MCF 10A (cell line): Measurements from ENCODE around the gene EDDM13. TPM values are rescaled to one million over a fixed set of nuclear protein-coding genes. Genes with fewer than 3 reads are reported as not detected.
A peak's percentile ranks its signal among the peaks of the same experiment; 100 is the strongest.

Source experiments
- BruUV-seq: library from RNA; stranded (reverse); fragments of 400-500 nt; replicated peaks from 2 replicates; lab custom pipeline; 2021; lab: Mats Ljungman, UMichigan
- CTCF ChIA-PET: fragments of 300-600 bp; sonication (Branson Sonifier 250); formaldehyde crosslinking; extraction: SDS; loops from one replicate; lab custom pipeline; 2021; ENCODE audit warnings: antibody characterized with exemption, inconsistent platforms; lab: Yijun Ruan, JAX
- POLR2A ChIA-PET: fragments of 300-600, 350-650 bp; sonication (Branson Sonifier 250); formaldehyde crosslinking; extraction: SDS; loops from one replicate; lab custom pipeline; 2020; ENCODE audit warnings: antibody characterized with exemption, inconsistent platforms; lab: Yijun Ruan, JAX
- DNase-seq: peaks from one replicate; pipeline ENCODE4 v3.0.0-alpha.2; 2018; ENCODE audit not compliant: unreplicated experiment
- H3K27ac Mint-ChIP-seq: one replicate; pipeline ENCODE4 v1.8.0; 2022; ENCODE audit warnings: mild to moderate bottlenecking, low read depth, mixed read lengths; ENCODE audit not compliant: unreplicated experiment
- H3K27me3 Mint-ChIP-seq: one replicate; pipeline ENCODE4 v1.8.0; 2022; ENCODE audit warnings: mixed read lengths; ENCODE audit not compliant: insufficient read depth, unreplicated experiment
- H3K36me3 Mint-ChIP-seq: one replicate; pipeline ENCODE4 v1.8.0; 2022; ENCODE audit warnings: mild to moderate bottlenecking, moderate library complexity, mixed read lengths; ENCODE audit not compliant: insufficient read depth, unreplicated experiment
- H3K4me1 Mint-ChIP-seq: one replicate; pipeline ENCODE4 v1.8.0; 2022; ENCODE audit warnings: mixed read lengths; ENCODE audit not compliant: insufficient read depth, unreplicated experiment
- H3K4me3 Mint-ChIP-seq: one replicate; pipeline ENCODE4 v1.8.0; 2022; ENCODE audit warnings: mild to moderate bottlenecking, moderate library complexity, mixed read lengths; ENCODE audit not compliant: unreplicated experiment
- H3K9me3 Mint-ChIP-seq: one replicate; pipeline ENCODE4 v1.8.0; 2022; ENCODE audit warnings: mixed read lengths; ENCODE audit not compliant: unreplicated experiment
- intact Hi-C: fragments of 100-400 bp; cut with micrococcal nuclease; formaldehyde crosslinking; loops from 2 replicates; pipeline ENCODE4 v1.14.1; 2022
- total RNA-seq: library from RNA; stranded (reverse); gene quantifications from 2 replicates; pipeline ENCODE4 v1.2.3, GENCODE V29; 2022
- TF ChIP-seq, protein P1 (sequence below): fragments of 200-600 bp; IDR thresholded peaks from one replicate; pipeline ENCODE4 v1.8.0; 2022; ENCODE audit warnings: antibody characterized with exemption, mild to moderate bottlenecking; ENCODE audit not compliant: unreplicated experiment

EDDM13 gene
- total RNA-seq, 1 experiment from 2014 or later, result not detected

DNA sequence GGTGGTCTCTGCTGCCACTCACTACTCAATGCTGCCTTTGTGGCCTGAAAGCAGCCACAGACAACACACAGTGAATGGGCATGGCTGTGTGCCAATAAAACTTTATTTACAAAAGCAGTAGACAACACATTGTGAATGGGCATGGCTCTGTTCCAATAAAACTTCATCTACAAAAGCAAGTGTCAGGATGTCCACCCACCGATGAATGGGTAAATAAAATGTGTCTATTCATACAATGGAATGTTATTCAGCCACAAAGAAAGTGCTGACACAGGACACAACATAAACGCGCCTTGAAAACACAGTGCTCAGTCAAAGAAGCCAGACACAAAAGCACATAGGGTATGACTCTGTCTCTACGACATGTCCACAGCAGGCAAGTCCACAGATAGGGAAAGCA, 22.0 kb downstream of the EDDM13 start:
- Mint-ChIP-seq H3K4me1 (peaks cover 6% of the 10 kb centered on the region), H3K4me3 (peak overlapping the region; percentile 21), H3K9me3 (no peaks in the 10 kb centered on the region), H3K27me3 (no peaks in the 10 kb centered on the region), H3K36me3 (peaks cover 31% of the 10 kb centered on the region), H3K27ac (peak overlapping the region; percentile 80)
- TF ChIP-seq, protein P1, sequence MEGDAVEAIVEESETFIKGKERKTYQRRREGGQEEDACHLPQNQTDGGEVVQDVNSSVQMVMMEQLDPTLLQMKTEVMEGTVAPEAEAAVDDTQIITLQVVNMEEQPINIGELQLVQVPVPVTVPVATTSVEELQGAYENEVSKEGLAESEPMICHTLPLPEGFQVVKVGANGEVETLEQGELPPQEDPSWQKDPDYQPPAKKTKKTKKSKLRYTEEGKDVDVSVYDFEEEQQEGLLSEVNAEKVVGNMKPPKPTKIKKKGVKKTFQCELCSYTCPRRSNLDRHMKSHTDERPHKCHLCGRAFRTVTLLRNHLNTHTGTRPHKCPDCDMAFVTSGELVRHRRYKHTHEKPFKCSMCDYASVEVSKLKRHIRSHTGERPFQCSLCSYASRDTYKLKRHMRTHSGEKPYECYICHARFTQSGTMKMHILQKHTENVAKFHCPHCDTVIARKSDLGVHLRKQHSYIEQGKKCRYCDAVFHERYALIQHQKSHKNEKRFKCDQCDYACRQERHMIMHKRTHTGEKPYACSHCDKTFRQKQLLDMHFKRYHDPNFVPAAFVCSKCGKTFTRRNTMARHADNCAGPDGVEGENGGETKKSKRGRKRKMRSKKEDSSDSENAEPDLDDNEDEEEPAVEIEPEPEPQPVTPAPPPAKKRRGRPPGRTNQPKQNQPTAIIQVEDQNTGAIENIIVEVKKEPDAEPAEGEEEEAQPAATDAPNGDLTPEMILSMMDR, result no peak
- ChIA-PET POLR2A (interaction anchor here (0.6 to 2.6 kb wide), 4 partner anchors 11 to 33 kb away, joined by 3 to 20 read pairs (median 7); partner anchors contain the start of gene ZSCAN5A), CTCF (interaction anchor here (0.7 to 1.7 kb wide), 2 partner anchors 15 to 218 kb away, joined by 3 to 15 read pairs; no protein-coding TSS in a partner anchor)
- no TSS peak for BruUV-seq
- DNase-seq, result peak; percentile 43
- intact Hi-C loops, result no loop called here

DNA sequence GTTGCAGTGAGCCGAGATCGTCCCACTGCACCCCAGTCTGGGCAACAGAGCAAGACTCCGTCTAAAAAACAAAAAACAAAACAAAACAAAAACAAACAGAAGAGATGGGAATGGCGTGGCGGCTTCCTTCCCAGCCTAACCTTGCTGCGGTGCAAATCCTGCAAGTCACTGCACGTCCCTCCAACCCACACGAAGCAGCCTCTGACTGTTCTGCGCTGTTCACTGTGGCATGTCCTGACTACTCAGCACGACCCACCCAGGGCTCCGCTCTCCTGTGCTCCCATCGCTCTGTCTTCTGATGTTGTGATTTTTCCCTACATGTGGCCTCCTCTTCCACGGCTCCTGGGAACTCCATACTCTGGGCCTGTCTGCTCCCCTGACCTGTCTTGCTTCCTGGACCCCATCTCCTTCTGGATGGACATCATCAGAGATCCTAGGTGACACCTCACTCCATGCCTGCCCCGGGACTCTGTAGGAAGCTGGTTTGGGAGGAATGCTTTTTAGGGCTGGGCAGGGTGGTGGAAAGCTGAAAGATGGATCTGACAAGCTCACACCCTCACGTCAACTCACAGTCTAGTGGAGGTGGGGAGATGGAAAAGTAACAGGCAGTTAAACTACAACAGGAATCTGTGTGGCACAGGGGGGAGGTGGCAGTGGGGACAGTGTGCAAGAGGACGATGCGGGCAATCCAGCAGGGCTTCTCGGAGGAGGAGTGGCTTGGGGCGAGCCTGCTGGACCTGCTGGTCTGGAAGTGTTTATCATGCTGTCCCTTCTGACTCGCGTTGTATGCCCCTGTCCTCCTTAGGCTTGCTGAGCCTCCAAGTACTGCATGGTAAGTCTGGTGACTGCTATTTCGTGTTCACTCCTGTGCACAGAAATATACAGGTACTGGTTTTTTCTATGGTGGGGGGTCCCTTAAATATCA, 23.2 kb downstream of the EDDM13 start:
- Mint-ChIP-seq H3K9me3 (no peaks in the 10 kb centered on the region), H3K27me3 (no peaks in the 10 kb centered on the region), H3K4me3 (peak overlapping the region; percentile 22), H3K4me1 (peaks cover 6% of the 10 kb centered on the region), H3K27ac (no peak overlapping the region), H3K36me3 (peaks cover 30% of the 10 kb centered on the region)
- no TSS peak for BruUV-seq
- ChIA-PET CTCF (interaction anchor here (0.6 to 1.7 kb wide), 5 partner anchors 14 to 1195 kb away, joined by 3 to 15 read pairs (median 3); no protein-coding TSS in a partner anchor), POLR2A (interaction anchor here (0.6 to 2.6 kb wide), 5 partner anchors 12 to 1067 kb away, joined by 3 to 20 read pairs (median 4); partner anchors contain the start of gene ZSCAN5A)
- peak; percentile 43 for DNase-seq
- intact Hi-C loops, result no loop called here
- TF ChIP-seq, protein P1, result no peak

DNA sequence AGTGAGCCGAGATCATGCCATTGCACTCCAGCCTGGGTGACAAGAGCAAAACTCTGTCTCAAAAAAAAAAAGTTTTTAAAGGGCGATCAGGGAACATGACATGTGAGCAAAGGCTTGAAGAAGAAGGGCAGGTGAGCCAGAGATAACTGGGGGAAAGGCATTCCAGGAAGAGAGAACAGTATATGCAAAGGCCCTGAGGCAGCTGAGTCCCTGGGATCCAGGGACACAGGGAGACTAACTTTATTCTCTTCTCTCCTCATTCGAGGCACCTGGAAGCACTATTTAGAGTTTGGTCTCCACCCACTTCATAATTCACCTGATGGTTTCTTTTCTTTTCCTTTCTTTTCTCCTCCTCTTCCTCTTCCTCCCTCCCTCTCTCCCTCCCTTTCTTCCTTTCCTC, 24.5 kb downstream of the EDDM13 start:
- H3K27me3 Mint-ChIP-seq, result no peaks in the 10 kb centered on the region
- no peak for DNase-seq
- ChIA-PET CTCF (interaction anchor here (0.6 kb wide), 1 partner anchor 1196 kb away, joined by 3 read pairs; no protein-coding TSS in a partner anchor), POLR2A (interaction anchor here (2.6 kb wide), 1 partner anchor 17 kb away, joined by 20 read pairs; the partner anchor contains the start of gene ZSCAN5A)
- no TSS peak for BruUV-seq
- H3K27ac Mint-ChIP-seq, result no peak overlapping the region
- no peak overlapping the region for H3K4me3 Mint-ChIP-seq
- no peaks in the 10 kb centered on the region for H3K9me3 Mint-ChIP-seq
- intact Hi-C loops, result no loop called here
- TF ChIP-seq, protein P1, result no peak
- H3K4me1 Mint-ChIP-seq, result peaks cover 6% of the 10 kb centered on the region
- peaks cover 22% of the 10 kb centered on the region for H3K36me3 Mint-ChIP-seq

DNA sequence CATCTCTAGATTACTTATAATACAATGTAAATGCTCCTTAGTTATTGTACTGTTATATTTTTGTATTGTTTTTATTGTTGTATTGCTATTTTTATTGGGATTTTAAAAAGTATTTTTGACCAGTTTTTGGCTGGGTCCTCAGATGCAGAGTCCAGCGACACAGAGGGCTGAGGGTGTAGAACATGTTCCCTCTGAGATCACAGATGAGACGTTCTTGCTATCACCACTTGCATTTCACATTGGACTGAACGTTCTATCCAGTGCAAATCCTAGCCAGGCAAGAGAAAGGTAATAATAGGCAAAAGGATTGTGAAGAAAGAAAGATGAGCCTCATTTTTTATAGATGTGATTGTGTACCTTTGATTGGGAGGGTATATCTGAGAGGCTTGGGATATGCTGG, 27.1 kb downstream of the EDDM13 start:
- Mint-ChIP-seq H3K9me3 (no peaks in the 10 kb centered on the region), H3K27me3 (no peaks in the 10 kb centered on the region), H3K4me1 (peaks cover 4% of the 10 kb centered on the region), H3K4me3 (no peak overlapping the region), H3K36me3 (peaks cover 22% of the 10 kb centered on the region), H3K27ac (no peak overlapping the region)
- no TSS peak for BruUV-seq
- CTCF ChIA-PET, result interaction anchor here (0.6 to 2.9 kb wide), 6 partner anchors 10 to 223 kb away, joined by 3 to 25 read pairs (median 4); no protein-coding TSS in a partner anchor
- TF ChIP-seq, protein P1, result no peak
- intact Hi-C loops, result no loop called here
- POLR2A ChIA-PET, result interaction anchor here (0.9 to 1.6 kb wide), 2 partner anchors 10 to 15 kb away, joined by 4 to 5 read pairs; partner anchors contain the start of gene ZSCAN5A
- DNase-seq, result no peak
